Right cardiac atrium (tissue), 5 donors: ENCODE data around the gene AFAP1. TPM values are rescaled to one million over a fixed set of nuclear protein-coding genes. Genes with fewer than 3 reads are reported as not detected.
A peak's percentile ranks its signal among the peaks of the same experiment; 100 is the strongest.
"Not testable (repeated sequence)": the region's sequence is repeated elsewhere in the genome, so short reads cannot be mapped to it uniquely, and the experiment has no call there.

Source experiments
- ATAC-seq, 2 donors: fragments of 200-7000 bp; cut with Tn5 transposase; one replicate each; pipeline versions ENCODE4 v1.8.0 to v1.9.1; 2020; ENCODE audit warnings: moderate library complexity in 2 of 2, mild to moderate bottlenecking in 1 of 2
- DNase-seq, 3 donors: peaks; one replicate each; pipeline ENCODE4 v3.0.0-alpha.2; 2020
- H3K27ac ChIP-seq: one replicate; pipeline ENCODE4 v1.5.1; 2013; ENCODE audit warnings: mild to moderate bottlenecking, low read length, control low read depth, moderate library complexity
- H3K27me3 ChIP-seq: one replicate; pipeline ENCODE4 v1.6.1; 2013; ENCODE audit not compliant: control insufficient read depth, insufficient read depth
- H3K4me1 ChIP-seq: one replicate; pipeline ENCODE4 v1.6.1; 2013; ENCODE audit warnings: low read length; ENCODE audit not compliant: control insufficient read depth, insufficient read depth
- H3K4me3 ChIP-seq: one replicate; pipeline ENCODE4 v1.5.1; 2013; ENCODE audit warnings: low read length, control low read depth
- H3K9me3 ChIP-seq: one replicate; pipeline ENCODE4 v1.6.1; 2013; ENCODE audit warnings: low read length; ENCODE audit not compliant: control insufficient read depth
- WGBS: extraction: QIAGEN DNeasy Blood & Tissue Kit; methylation state at CpG from one replicate; pipeline ENCODE4 v1.1.7; 2013; 5-methylcytosine and 5-hydroxymethylcytosine counted together
- intact Hi-C, 4 donors: fragments of 100-400 bp; cut with DNase I; formaldehyde crosslinking; loops; one replicate each; pipeline versions ENCODE4 v1.11.0 to v1.14.0; 2022 to 2023
- polyA plus RNA-seq: library from polyadenylated mRNA; stranded (reverse); fragments of 200-250 nt; gene quantifications from one replicate; pipeline ENCODE4 v1.2.3, GENCODE V29; 2013
- total RNA-seq, 4 donors: library from RNA; stranded (reverse); fragmentation: NEBNext Ultra II Directional; extraction: Animal tissue kit (Norgen Biotek cat#: 25700); gene quantifications; one replicate each; pipeline ENCODE4 v1.2.1, GENCODE V29; 2021
- donor health status: healthy with polysubstance abuse.
- donor health status: DM: no; HTN: yes; CAD: no.
- donor health status: DM: no; HTN: no; CAD: no.
- donor health status: DM: no; HTN: yes; CAD: no; lungs with severe emphysema.
- donor health status: DM: yes; HTN: yes; CAD: no.

Gene AFAP1
- total and polyA plus RNA-seq, 5 donors: 7.8 to 43.6 (median 25.4) TPM

- H3K4me3 ChIP-seq, H3K27me3 ChIP-seq, H3K9me3 ChIP-seq, H3K27ac ChIP-seq, DNase-seq, ATAC-seq, H3K4me1 ChIP-seq, intact Hi-C loops: not testable (repeated sequence)
- 97% methylated on average over 4 of the region's 4 CpGs for WGBS
Measured at GRCh38 chr4:7943688-7944087, 4.0 kb upstream of the AFAP1 start.

- ATAC-seq (no peak), DNase-seq (no peak)
- Histone ChIP-seq H3K4me3 (no peak overlapping the region), H3K27me3 (no peaks in the 10 kb centered on the region), H3K9me3 (no peaks in the 10 kb centered on the region), H3K4me1 (no peaks in the 10 kb centered on the region), H3K27ac (no peak overlapping the region)
- intact Hi-C loops: no loop called here
- WGBS: 90% methylated on average over 8 of the region's 8 CpGs
Measured at GRCh38 chr4:7943211-7943610, 3.5 kb upstream of the AFAP1 start.

GRCh38 chr4:7941965-7942496, 2.4 kb upstream of the AFAP1 start:
- H3K27ac ChIP-seq: no peak overlapping the region
- H3K4me3 ChIP-seq: no peak overlapping the region
- H3K27me3 ChIP-seq: no peaks in the 10 kb centered on the region
- intact Hi-C loops: no loop called here
- ATAC-seq (no peak), DNase-seq (no peak)
- no peaks in the 10 kb centered on the region for H3K9me3 ChIP-seq
- H3K4me1 ChIP-seq: peaks cover 4% of the 10 kb centered on the region
- WGBS: 95% methylated on average over 4 of the region's 4 CpGs

GRCh38 chr4:7941111-7941964, 1.7 kb upstream of the AFAP1 start:
- Histone ChIP-seq H3K27ac (no peak overlapping the region), H3K4me1 (peaks cover 4% of the 10 kb centered on the region), H3K27me3 (no peaks in the 10 kb centered on the region), H3K9me3 (no peaks in the 10 kb centered on the region), H3K4me3 (no peak overlapping the region)
- ATAC-seq (no peak), DNase-seq (peak in 1 of 3 donors; percentile 45)
- intact Hi-C loops: no loop called here
- 78% methylated on average over 11 of the region's 11 CpGs for WGBS

- peak; percentile 55 to 73 for ATAC-seq
- DNase-seq: peak; percentile 58 to 85 (median 79)
- Histone ChIP-seq H3K4me1 (peaks cover 4% of the 10 kb centered on the region), H3K9me3 (no peaks in the 10 kb centered on the region), H3K27me3 (no peaks in the 10 kb centered on the region), H3K4me3 (peak overlapping the region; percentile 88), H3K27ac (peak overlapping the region; percentile 69)
- intact Hi-C loops: loop anchor here in 2 of 4 donors (10.0 kb wide), 1 partner anchor 134 kb away; no protein-coding TSS in a partner anchor
- under 1% methylated on average over 75 of the region's 75 CpGs for WGBS
Measured at GRCh38 chr4:7938609-7939376, 868 bp downstream of the AFAP1 start.

GRCh38 chr4:7938266-7938608, 1.4 kb downstream of the AFAP1 start:
- H3K4me1 ChIP-seq: peaks cover 4% of the 10 kb centered on the region
- H3K9me3 ChIP-seq: no peaks in the 10 kb centered on the region
- 6% methylated on average over 6 of the region's 6 CpGs for WGBS
- DNase-seq: no peak
- no peaks in the 10 kb centered on the region for H3K27me3 ChIP-seq
- intact Hi-C loops: loop anchor here in 2 of 4 donors (10.0 kb wide), 1 partner anchor 133 kb away; no protein-coding TSS in a partner anchor
- peak overlapping the region; percentile 88 for H3K4me3 ChIP-seq
- ATAC-seq: no peak
- H3K27ac ChIP-seq: peak overlapping the region; percentile 43

GRCh38 chr4:7937006-7937405, 2.7 kb downstream of the AFAP1 start:
- ATAC-seq: no peak
- no peaks in the 10 kb centered on the region for H3K27me3 ChIP-seq
- intact Hi-C loops: loop anchor here in 2 of 4 donors (10.0 kb wide), 1 partner anchor 132 kb away; no protein-coding TSS in a partner anchor
- no peaks in the 10 kb centered on the region for H3K9me3 ChIP-seq
- no peak overlapping the region for H3K4me3 ChIP-seq
- DNase-seq: no peak
- peaks cover 4% of the 10 kb centered on the region for H3K4me1 ChIP-seq
- no peak overlapping the region for H3K27ac ChIP-seq
- 75% methylated on average over 2 of the region's 2 CpGs for WGBS

- no peak overlapping the region for H3K4me3 ChIP-seq
- 49% methylated on average over 14 of the region's 14 CpGs for WGBS
- H3K27me3 ChIP-seq: no peaks in the 10 kb centered on the region
- no peak overlapping the region for H3K27ac ChIP-seq
- no peak for DNase-seq
- peaks cover 13% of the 10 kb centered on the region for H3K4me1 ChIP-seq
- ATAC-seq: no peak
- intact Hi-C loops: loop anchor here in 2 of 4 donors (10.0 kb wide), 1 partner anchor 129 kb away; no protein-coding TSS in a partner anchor
- no peaks in the 10 kb centered on the region for H3K9me3 ChIP-seq
Measured at GRCh38 chr4:7933651-7934510, 5.8 kb downstream of the AFAP1 start.

GRCh38 chr4:7932287-7932686, 7.4 kb downstream of the AFAP1 start:
- no peak for DNase-seq
- Histone ChIP-seq H3K9me3 (no peaks in the 10 kb centered on the region), H3K4me3 (no peak overlapping the region), H3K4me1 (peaks cover 9% of the 10 kb centered on the region), H3K27me3 (no peaks in the 10 kb centered on the region), H3K27ac (no peak overlapping the region)
- intact Hi-C loops: loop anchor here in 2 of 4 donors (10.0 kb wide), 1 partner anchor 127 kb away; no protein-coding TSS in a partner anchor
- WGBS: 90% methylated on average over 1 of the region's 1 CpG
- no peak for ATAC-seq
